Adrenal gland (tissue), 12 donors: ENCODE data around the gene MECR. TPM values are rescaled to one million over a fixed set of nuclear protein-coding genes. Genes with fewer than 3 reads are reported as not detected.
"Not testable (repeated sequence)": the region's sequence is repeated elsewhere in the genome, so short reads cannot be mapped to it uniquely, and the experiment has no call there.

ENCODE experiments used
- DNase-seq, 7 donors: peaks; one replicate each; pipeline ENCODE4 v3.0.0-alpha.2; 2019 to 2020
- H3K27ac ChIP-seq, 5 donors: fragments of 200-600 bp; sonication (generic) in 4 of 5; 1 replicate in 3 of 5; 2 replicates in 2 of 5; pipeline versions ENCODE4 v1.5.1 to v1.8.0; 2016 to 2020; ENCODE audit warnings: mild to moderate bottlenecking in 1 of 5
- H3K27me3 ChIP-seq: fragments of 200-600 bp; 2 replicates; pipeline ENCODE4 v1.8.0; 2021
- H3K36me3 ChIP-seq, 2 donors: fragments of 200-600 bp; replicated peaks in 1 of 2; 1 replicate in 1 of 2; 2 replicates in 1 of 2; pipeline versions ENCODE4 v1.5.1 to v1.8.0; 2018 to 2022
- H3K4me1 ChIP-seq, 2 donors: fragments of 200-600 bp; replicated peaks in 1 of 2; 1 replicate in 1 of 2; 2 replicates in 1 of 2; pipeline versions ENCODE4 v1.5.1 to v1.8.0; 2018 to 2021
- H3K4me3 ChIP-seq, 4 donors: fragments of 200-600 bp; sonication (generic) in 3 of 4; one replicate each; pipeline ENCODE4 v1.5.1; 2016 to 2018
- H3K9me3 ChIP-seq, 3 donors: fragments of 200-600 bp; sonication (generic) in 1 of 3; replicated peaks in 1 of 3; 1 replicate in 2 of 3; 2 replicates in 1 of 3; pipeline versions ENCODE4 v1.5.1 to v1.8.0; 2016 to 2021
- CTCF ChIP-seq, 6 experiments: fragments of 450-650 bp in 4 of 6; fragments of 200-600 bp in 2 of 6; sonication (generic) in 1 of 6; IDR thresholded peaks; 1 replicate in 5 of 6; 2 replicates in 1 of 6; pipeline versions ENCODE4 v1.5.1 to v1.8.0; 2016 to 2021; ENCODE audit warnings: antibody characterized with exemption in 6 of 6, mild to moderate bottlenecking in 2 of 6, moderate library complexity in 1 of 6
- POLR2A ChIP-seq, 2 donors: fragments of 450-650 bp; IDR thresholded peaks; one replicate each; pipeline ENCODE4 v1.6.1; 2017; ENCODE audit warnings: antibody characterized with exemption in 2 of 2, mild to moderate bottlenecking in 2 of 2, moderate library complexity in 1 of 2
- WGBS, 4 donors: extraction: QIAGEN DNeasy Blood & Tissue Kit in 2 of 4; methylation state at CpG; one replicate each; pipeline versions ENCODE4 v1.1.5 to v1.1.7; 2013 to 2017; 5-methylcytosine and 5-hydroxymethylcytosine counted together
- intact Hi-C, 2 donors: fragments of 100-400 bp; cut with DNase I; formaldehyde crosslinking; loops; one replicate each; pipeline versions ENCODE4 v1.14.1 to v1.15.0; 2022 to 2023
- polyA plus RNA-seq, 3 donors: library from polyadenylated mRNA; stranded (reverse); fragments of 200-250 nt in 2 of 3; fragments of 350-450 nt in 1 of 3; fragmentation: Illumina TruSeq in 1 of 3; extraction: RNeasy Lipid Tissue Mini Kit (QIAGEN cat#74804) in 1 of 3; gene quantifications; one replicate each; pipeline ENCODE4 v1.2.3, GENCODE V29; 2013 to 2014
- total RNA-seq, 9 donors: library from RNA; depleted of rRNA in 4 of 9; stranded (reverse); fragments of >200 nt in 4 of 9; fragments of 120-200 nt in 1 of 9; fragmentation: NEBNext Ultra II Directional in 1 of 9; extraction: Animal tissue kit (Norgen Biotek cat#: 25700) in 1 of 9; gene quantifications; one replicate each; pipeline versions ENCODE4 v1.1.0 to v1.2.4, GENCODE V29; 2013 to 2023
- donor health status: healthy with polysubstance abuse.
- donor health status: Bipolar disorder and iron deficiency.
- donor health status: DM: yes; HTN: yes; CAD: no.
- donor health status: DM: no; HTN: no; CAD: no.
- donor health status: DM: no; HTN: no; CAD: no.
- donor health status: DM: yes; HTN: yes; CAD: no.

The MECR gene
- total and polyA plus RNA-seq, 12 donors: 26.1 to 53.1 (median 33.5) TPM

GRCh38 chr1:29235955-29236711 is 5.4 kb upstream of the MECR start, which contains the start of gene PTPRU:
TSS of gene PTPRU (plus strand) at chr1:29236522. CDS start at chr1:29236645, 123 bp downstream.
- Histone ChIP-seq H3K4me3 (peak within 1 kb of the TSS in 2 of 4 donors; percentile 15 to 51), H3K27me3 (peaks cover 6% of the 10 kb centered on the region), H3K4me1 (peaks cover 0 to 9% of the 10 kb centered on the region in 2 donors), H3K9me3 (no peaks in the 10 kb centered on the region), H3K27ac (peak within 1 kb of the TSS in 2 of 5 donors; percentile 34 to 74), H3K36me3 (no peaks in the 10 kb centered on the region)
- peak; percentile 59 to 87 (median 78) for DNase-seq
- intact Hi-C loops: loop anchor here in 1 of 2 donors (2.0 to 10.0 kb wide), 3 partner anchors 849 to 1471 kb away; no protein-coding TSS in a partner anchor
- TF ChIP-seq CTCF (IDR thresholded peaks at IDR 0.05): peak in 5 of 6 experiments; percentile 13 to 99 (median 87)
- TF ChIP-seq POLR2A (IDR thresholded peaks at IDR 0.05): peak in 1 of 2 donors; percentile 10
- 4 to 18% (median 7%) methylated on average over 20 to 82 of the region's 82 CpGs for WGBS, 4 donors

GRCh38 chr1:29234881-29235280 is 4.1 kb upstream of the MECR start:
- H3K27me3 ChIP-seq, H3K27ac ChIP-seq, H3K36me3 ChIP-seq, H3K9me3 ChIP-seq, H3K4me3 ChIP-seq, DNase-seq: not testable (repeated sequence)
- peaks cover 6 to 13% of the 10 kb centered on the region in 2 donors for H3K4me1 ChIP-seq
- intact Hi-C loops: loop anchor here in 1 of 2 donors (2.0 to 10.0 kb wide), 3 partner anchors 850 to 1472 kb away; no protein-coding TSS in a partner anchor
- WGBS, 4 donors: 74 to 85% (median 77%) methylated on average over 9 of the region's 9 CpGs

GRCh38 chr1:29234471-29234870 is 3.7 kb upstream of the MECR start:
- no peaks in the 10 kb centered on the region for H3K36me3 ChIP-seq
- no peak for TF ChIP-seq POLR2A (IDR thresholded peaks at IDR 0.05)
- no peak for TF ChIP-seq CTCF (IDR thresholded peaks at IDR 0.05)
- H3K4me1 ChIP-seq: peaks cover 10 to 17% of the 10 kb centered on the region in 2 donors
- no peak overlapping the region for H3K27ac ChIP-seq
- H3K9me3 ChIP-seq: no peaks in the 10 kb centered on the region
- H3K4me3 ChIP-seq: no peak overlapping the region
- 76 to 88% (median 82%) methylated on average over 1 of the region's 1 CpG for WGBS, 4 donors
- DNase-seq: no peak
- intact Hi-C loops: loop anchor here in 1 of 2 donors (2.0 to 10.0 kb wide), 2 partner anchors 850 to 1472 kb away; no protein-coding TSS in a partner anchor
- H3K27me3 ChIP-seq: peaks cover 6% of the 10 kb centered on the region

- peaks cover 11 to 19% of the 10 kb centered on the region in 2 donors for H3K4me1 ChIP-seq
- H3K27me3 ChIP-seq: peaks cover 5% of the 10 kb centered on the region
- no peak for TF ChIP-seq POLR2A (IDR thresholded peaks at IDR 0.05)
- no peak for TF ChIP-seq CTCF (IDR thresholded peaks at IDR 0.05)
- no peak overlapping the region for H3K4me3 ChIP-seq
- H3K9me3 ChIP-seq: no peaks in the 10 kb centered on the region
- 65 to 82% (median 68%) methylated on average over 4 of the region's 4 CpGs for WGBS, 4 donors
- DNase-seq: no peak
- no peak overlapping the region for H3K27ac ChIP-seq
- intact Hi-C loops: loop anchor here in 1 of 2 donors (2.0 to 10.0 kb wide), 2 partner anchors 851 to 1473 kb away; no protein-coding TSS in a partner anchor
- H3K36me3 ChIP-seq: no peaks in the 10 kb centered on the region
Observed at GRCh38 chr1:29233693-29234092, 3.0 kb upstream of the MECR start.
